T follicular helper cell (primary cell): Measurements from ENCODE around the gene FBLN2.

ENCODE experiments used
- DNase-seq: peaks from one replicate; pipeline ENCODE4 v3.0.0-alpha.2; 2020; ENCODE audit warnings: low read depth

The FBLN2 gene

GRCh38 chr3:13567684-13568514 lies 19.0 kb downstream of the FBLN2 start:
- DNase-seq, result no peak

DNA sequence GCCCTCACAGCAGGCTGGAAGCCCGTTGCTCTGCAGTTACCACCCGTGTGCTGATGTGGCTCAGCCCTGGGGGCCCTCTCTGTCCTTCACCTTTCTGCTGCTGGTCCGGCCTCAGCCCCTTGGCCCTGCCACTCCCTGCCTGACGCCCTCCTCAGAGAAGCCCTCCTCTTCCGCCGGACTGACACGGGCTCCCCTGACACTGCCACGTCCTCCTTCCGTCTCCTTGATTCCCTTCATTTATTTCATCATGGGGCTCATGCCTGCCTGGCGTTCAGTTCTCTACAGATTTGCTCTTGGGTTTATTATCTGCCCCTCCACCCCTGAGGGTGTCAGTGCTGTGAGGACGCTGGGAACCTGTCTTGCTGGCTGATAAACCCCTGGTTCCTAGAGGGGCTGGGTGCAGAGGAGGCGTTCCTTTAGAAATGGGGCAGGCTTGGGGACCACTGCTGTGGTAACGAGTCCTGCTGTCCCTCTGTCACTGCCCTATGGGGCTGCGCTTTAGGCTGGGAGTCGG lies 19.6 kb downstream of the FBLN2 start:
- DNase-seq, result no peak

GRCh38 chr3:13569201-13569600 lies 20.3 kb downstream of the FBLN2 start:
- no peak for DNase-seq

- DNase-seq, result no peak
These were observed 20.9 kb downstream of the FBLN2 start for GRCh38 chr3:13569641-13570390.

- no peak for DNase-seq
These were observed 21.7 kb downstream of the FBLN2 start for GRCh38 chr3:13570391-13571194.

DNA sequence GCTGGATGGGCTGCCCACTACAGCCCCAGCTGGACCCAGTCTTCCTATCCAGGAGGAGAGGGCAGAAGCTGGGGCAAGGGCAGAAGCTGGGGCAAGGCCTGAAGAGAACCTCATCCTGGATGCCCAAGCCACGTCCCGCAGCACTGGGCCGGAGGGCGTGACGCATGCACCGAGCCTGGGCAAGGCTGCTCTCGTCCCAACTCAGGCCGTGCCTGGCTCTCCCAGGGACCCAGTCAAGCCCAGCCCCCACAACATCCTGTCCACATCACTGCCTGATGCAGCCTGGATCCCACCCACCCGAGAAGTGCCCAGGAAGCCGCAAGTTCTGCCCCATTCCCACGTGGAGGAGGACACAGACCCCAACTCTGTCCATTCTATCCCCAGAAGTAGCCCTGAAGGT lies 22.3 kb downstream of the FBLN2 start:
- DNase-seq, result no peak

GRCh38 chr3:13571831-13572750 lies 23.2 kb downstream of the FBLN2 start:
- DNase-seq, result no peak

GRCh38 chr3:13572926-13573623 lies 24.1 kb downstream of the FBLN2 start:
- DNase-seq, result no peak

- no peak for DNase-seq
These were observed 25.3 kb downstream of the FBLN2 start for GRCh38 chr3:13574083-13574797.

- DNase-seq, result no peak
These were observed 26.0 kb downstream of the FBLN2 start for GRCh38 chr3:13574798-13575451.

DNA sequence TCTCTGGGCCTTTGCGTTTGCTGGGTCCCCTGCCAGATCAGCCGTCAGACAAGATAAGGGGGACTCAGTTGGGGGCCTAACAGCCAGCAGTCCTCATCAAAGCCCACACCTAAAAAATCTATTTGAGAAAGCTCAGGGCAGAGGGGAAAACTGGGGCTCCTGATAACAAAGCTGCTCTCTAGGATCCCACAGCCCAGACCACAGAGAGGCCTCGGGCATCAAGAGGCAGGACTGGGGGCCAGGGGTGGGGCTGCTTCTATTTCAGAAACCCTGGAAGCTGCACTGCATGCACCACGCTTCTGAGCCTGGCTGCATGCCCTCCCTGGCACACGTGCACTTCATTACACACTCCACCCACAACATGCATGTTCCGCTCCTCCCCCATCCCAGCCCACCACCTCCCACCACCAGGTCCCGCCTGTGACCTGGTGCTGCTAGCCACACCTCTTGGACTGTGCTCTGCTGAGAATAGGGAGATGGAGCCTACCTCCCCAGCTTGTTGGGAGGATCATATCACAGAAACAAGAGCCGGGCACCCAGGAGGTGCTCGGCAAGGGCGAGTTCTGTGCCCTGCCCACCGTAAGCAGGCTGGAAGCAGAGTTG lies 26.6 kb downstream of the FBLN2 start:
- no peak for DNase-seq

- no peak for DNase-seq
These were observed 28.5 kb downstream of the FBLN2 start for GRCh38 chr3:13577181-13578121.

DNA sequence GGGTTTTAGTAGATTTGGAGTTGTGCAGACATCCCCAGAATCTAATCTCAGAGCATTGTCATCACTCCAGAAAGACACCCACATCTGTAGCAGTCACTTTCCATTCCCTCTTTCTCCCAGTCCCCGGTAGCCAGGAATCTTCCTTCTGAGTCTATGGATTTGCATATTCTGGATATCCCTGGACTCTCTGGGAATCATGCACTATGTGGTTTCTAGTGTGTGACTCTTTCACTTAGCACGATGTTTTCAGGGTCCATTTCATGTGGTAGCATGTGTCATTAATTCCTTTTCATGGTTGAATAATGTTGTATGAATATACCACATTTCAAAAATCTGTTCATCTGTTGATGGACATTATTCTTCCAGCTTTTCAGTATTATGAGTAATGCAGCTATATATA lies 29.3 kb downstream of the FBLN2 start:
- no peak for DNase-seq

DNA sequence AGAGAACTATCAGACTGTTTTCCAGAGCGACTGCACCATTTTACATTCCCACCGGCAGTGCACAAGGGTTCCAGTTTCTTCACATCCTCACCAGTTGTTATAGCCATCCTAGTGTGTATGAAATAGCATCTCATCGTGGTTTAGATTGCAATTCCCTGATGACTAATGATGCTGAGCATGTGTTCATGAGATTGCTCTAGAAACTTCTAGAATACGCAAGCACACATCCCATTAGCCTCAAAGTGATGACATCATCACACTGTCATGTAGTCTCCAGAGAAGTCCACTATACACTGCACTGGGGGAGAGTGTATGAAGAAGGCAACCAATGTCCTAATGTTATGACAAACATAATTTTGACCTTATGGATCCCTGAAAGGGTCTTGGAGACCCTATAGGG lies 30.1 kb downstream of the FBLN2 start:
- DNase-seq, result no peak

GRCh38 chr3:13580256-13581023 lies 31.5 kb downstream of the FBLN2 start:
- no peak for DNase-seq

DNA sequence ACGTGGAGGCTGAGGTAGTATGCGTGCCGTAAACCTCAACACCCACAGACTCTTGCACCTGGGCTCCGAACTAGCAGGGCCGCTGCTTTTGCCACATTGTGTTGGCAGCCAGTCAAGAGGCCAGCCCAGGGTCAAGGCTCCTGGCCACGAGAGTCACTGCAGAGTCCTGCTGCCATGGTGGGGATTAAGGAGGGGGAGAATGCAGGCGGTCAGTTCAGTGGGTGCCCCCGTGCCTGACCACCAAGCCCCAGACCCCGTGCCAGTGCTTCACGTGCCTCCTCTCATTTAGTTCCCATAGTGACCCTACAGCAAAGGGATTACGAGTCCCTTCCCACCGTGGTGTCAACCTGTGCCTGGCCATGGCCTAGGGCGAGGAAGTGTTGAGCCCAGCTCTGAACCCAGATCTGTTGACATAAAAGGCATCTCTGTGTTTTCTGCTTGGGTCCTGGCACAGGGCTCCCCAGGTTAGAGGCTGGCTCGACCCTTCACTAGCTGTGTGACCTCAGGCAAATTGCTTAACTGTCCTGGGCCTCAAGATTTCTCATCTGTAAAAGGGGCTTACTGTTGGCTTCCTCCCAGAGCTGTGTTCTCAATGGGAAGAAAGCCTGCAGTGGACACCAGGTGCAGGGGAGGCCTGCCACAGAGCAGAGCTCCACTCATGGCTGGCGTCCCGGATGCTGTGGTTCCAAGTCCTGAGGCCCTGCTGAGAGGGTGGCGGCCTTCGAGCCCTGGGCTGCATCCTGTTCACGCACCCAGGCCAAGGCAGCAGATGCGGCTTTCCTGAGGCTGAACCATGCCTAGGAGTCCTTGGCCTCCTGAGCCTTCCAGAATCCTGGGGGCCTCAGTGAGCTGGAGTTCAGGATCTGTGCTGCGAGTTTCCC lies 32.8 kb downstream of the FBLN2 start:
- no peak for DNase-seq
